ENCODE measurements around the gene TMEM72. TPM values are rescaled to one million over a fixed set of nuclear protein-coding genes. Genes with fewer than 3 reads are reported as not detected.

Gene TMEM72
- total RNA-seq, 1 experiment from 2014 or later = not detected

DNA sequence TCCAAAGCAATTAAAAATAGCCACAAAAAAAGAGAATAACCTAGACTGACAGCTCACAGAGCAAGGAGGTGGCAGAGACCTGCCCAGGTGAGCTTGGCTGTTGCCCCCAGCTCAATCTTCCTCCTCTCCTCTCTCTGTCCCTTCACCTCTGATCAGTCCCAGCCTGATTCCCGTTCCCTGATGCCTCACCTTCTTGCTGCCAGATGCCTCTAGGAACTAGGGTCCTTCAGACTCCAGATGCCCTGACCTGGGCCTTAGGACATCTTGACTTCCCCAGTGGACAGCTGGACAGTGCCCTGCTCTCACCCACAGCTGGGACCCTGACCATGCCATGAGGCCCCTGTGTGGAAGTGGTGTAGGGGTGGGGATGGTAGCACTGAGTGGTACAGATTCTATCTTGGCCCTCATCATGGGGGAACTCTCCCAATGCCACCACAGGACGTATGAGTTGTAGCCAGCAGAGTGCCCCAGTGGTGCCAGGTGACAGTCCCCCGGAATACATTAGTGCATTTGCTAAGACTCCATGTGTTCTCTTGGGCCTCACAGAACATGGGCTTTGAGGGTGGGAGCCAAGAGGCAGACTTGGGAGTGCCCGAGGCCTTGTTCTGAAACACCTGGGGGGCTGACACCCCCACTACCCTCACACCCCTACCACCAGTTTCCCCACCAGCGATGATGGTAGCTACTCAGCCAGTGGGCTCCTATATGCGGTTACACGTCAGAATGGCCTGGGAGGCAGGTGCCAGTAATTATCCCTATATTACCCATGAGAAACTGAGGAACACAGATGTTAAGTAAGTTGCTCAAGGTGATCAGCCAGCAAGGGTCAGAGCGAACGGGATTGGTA, 65.4 kb downstream of the TMEM72 start:
- H3K9me3 Mint-ChIP-seq = no peaks in the 10 kb centered on the region
- no peaks in the 10 kb centered on the region for H3K79me2 ChIP-seq (ENCODE audit: insufficient read depth, low read length)
- no peak overlapping the region for H3K27ac ChIP-seq (ENCODE audit: insufficient read length, low read depth, low read length)
- no peak overlapping the region for H3K9ac ChIP-seq (ENCODE audit: extremely low read depth, insufficient read length, low read length)
- H3K4me1 Mint-ChIP-seq = peaks cover 71 to 74% of the 10 kb centered on the region in 2 experiments
- no peak overlapping the region for H2BK20ac ChIP-seq (ENCODE audit: low read depth, low read length, poor library complexity, severe bottlenecking)
- H4K8ac ChIP-seq (replicated peaks; ENCODE audit: insufficient read length, low read depth, low read length) = no peak overlapping the region
- H2AK5ac ChIP-seq (ENCODE audit: insufficient read length, low read length) = no peak overlapping the region
- no CpG with 5 or more reads among the region's 9 CpGs for WGBS (ENCODE audit: extremely low coverage, insufficient read length, low lambda C conversion rate)
- TF ChIP-seq CTCF (conservative IDR thresholded peaks at IDR 0.05) = no peak
- no peaks in the 10 kb centered on the region for H3K9me3 ChIP-seq (ENCODE audit: control insufficient read depth, low read depth, low read length)
- no peak overlapping the region for H3K14ac ChIP-seq (ENCODE audit: insufficient read depth, low read length)
- H3K23ac ChIP-seq (ENCODE audit: insufficient read length, low read depth, low read length) = no peak overlapping the region
- no peak overlapping the region for H2BK5ac ChIP-seq (ENCODE audit: insufficient read length, low read length)
- no peaks in the 10 kb centered on the region for H4K20me1 ChIP-seq (ENCODE audit: control insufficient read depth, insufficient read depth, insufficient read length)
- no peak for DNase-seq
- peaks cover 4% of the 10 kb centered on the region for H3K23me2 ChIP-seq (ENCODE audit: insufficient read length, low read depth, low read length, poor library complexity, severe bottlenecking)
- no peak overlapping the region for H2AFZ ChIP-seq (ENCODE audit: low read length)
- H4K91ac ChIP-seq (ENCODE audit: insufficient read length, low read depth, low read length) = no peak overlapping the region
- H3T11ph ChIP-seq (ENCODE audit: low read length) = no peak overlapping the region
- no peak overlapping the region for H2BK15ac ChIP-seq (ENCODE audit: low read depth, low read length)
- H2BK120ac ChIP-seq (ENCODE audit: low read depth, low read length, poor library complexity, severe bottlenecking) = no peak overlapping the region
- H4K5ac ChIP-seq (ENCODE audit: insufficient read length, low read depth, low read length) = no peak overlapping the region
- H3K27me3 Mint-ChIP-seq (ENCODE audit: low read depth) = peaks cover 7% of the 10 kb centered on the region
- H3K56ac ChIP-seq (ENCODE audit: insufficient read length, low read depth, low read length) = no peak overlapping the region
- no peak overlapping the region; a peak in 1 of 7 replicates for H3K27ac Mint-ChIP-seq
- no peaks in the 10 kb centered on the region for H3K79me1 ChIP-seq (ENCODE audit: insufficient read depth, low read depth, low read length, poor library complexity, severe bottlenecking)
- H3K36me3 Mint-ChIP-seq (ENCODE audit: insufficient read depth in 1 of 3, low read depth in 3 of 3) = peaks cover 0 to 8% (median 6%) of the 10 kb centered on the region in 3 experiments; a peak in 3 of 7 replicates
- no peak overlapping the region for H3K4me3 Mint-ChIP-seq
- H3K27me3 ChIP-seq (ENCODE audit: insufficient read depth, low read length) = no peaks in the 10 kb centered on the region
- H3K4ac ChIP-seq (ENCODE audit: low read depth, low read length) = no peak overlapping the region
- H3K4me2 ChIP-seq (ENCODE audit: insufficient read depth, insufficient read length, low read length) = no peak overlapping the region
- H3K18ac ChIP-seq (ENCODE audit: insufficient read length, low read depth, low read length) = no peak overlapping the region
- H2BK12ac ChIP-seq (ENCODE audit: insufficient read length, low read depth, low read length) = no peak overlapping the region
- H3K4me1 ChIP-seq (ENCODE audit: insufficient read depth, low read length) = peaks cover 16% of the 10 kb centered on the region

Data from H9 (cell line).